Measurements from ENCODE around the gene RNF146. TPM values are rescaled to one million over a fixed set of nuclear protein-coding genes. Genes with fewer than 3 reads are reported as not detected.

The RNF146 gene
- total and polyA plus RNA-seq, 5 donors from 2014 or later = 7.9 to 17.5 (median 14.0) TPM

DNA sequence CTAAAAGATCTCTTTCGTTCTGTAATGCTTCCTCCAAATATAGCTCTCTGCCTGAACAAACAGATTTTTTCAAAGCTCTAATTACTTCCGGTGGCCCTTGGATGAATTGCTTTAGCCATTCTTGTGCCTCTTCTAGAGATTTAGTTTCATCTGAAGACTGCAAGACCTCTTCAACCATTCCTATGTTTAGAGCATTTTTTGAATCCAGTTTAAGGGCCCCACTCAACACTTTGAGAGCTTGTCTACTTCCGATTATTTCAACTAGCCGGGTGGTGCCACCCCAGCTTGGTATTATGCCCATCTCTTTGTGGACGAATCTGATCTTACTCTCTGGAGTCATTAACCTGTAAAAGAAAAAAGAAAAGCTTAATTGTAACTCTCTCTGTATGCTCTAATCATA lies 23.3 kb downstream of the RNF146 start:
- Histone ChIP-seq H3K4me1 (ENCODE audit: control insufficient read depth, insufficient read depth, low read length, poor library complexity, severe bottlenecking) (peaks cover 9% of the 10 kb centered on the region), H3K9me3 (ENCODE audit: control insufficient read depth in 2 of 2, low read length in 2 of 2) (no peaks in the 10 kb centered on the region), H3K4me3 (ENCODE audit: low read depth, low read length) (no peak overlapping the region), H3K27me3 (ENCODE audit: control insufficient read depth, insufficient read depth, low read length) (no peaks in the 10 kb centered on the region), H3K36me3 (ENCODE audit: control insufficient read depth, insufficient read depth, low read length) (peaks cover 32% of the 10 kb centered on the region), H3K27ac (ENCODE audit: insufficient read depth, low read length, poor library complexity, severe bottlenecking) (no peak overlapping the region)
- no peak for DNase-seq
- peaks cover 32 to 48% (median 45%) of the 10 kb centered on the region in 4 donors for H3K4me1 Mint-ChIP-seq
- no peak for ATAC-seq (ENCODE audit: low read depth in 2 of 2)
- peaks cover 33% of the 10 kb centered on the region for H3K36me3 Mint-ChIP-seq
- H3K27me3 Mint-ChIP-seq = no peaks in the 10 kb centered on the region
- peaks cover 0 to 2% (median 0%) of the 10 kb centered on the region in 7 donors for H3K9me3 Mint-ChIP-seq
- no peak overlapping the region for H3K4me3 Mint-ChIP-seq
- peak overlapping the region in 1 of 3 donors; percentile 6 for H3K27ac Mint-ChIP-seq

GRCh38 chr6:127290391-127291265 lies 24.0 kb downstream of the RNF146 start:
- peak in 1 of 3 donors; percentile 4 for DNase-seq
- Histone ChIP-seq H3K4me1 (ENCODE audit: control insufficient read depth, insufficient read depth, low read length, poor library complexity, severe bottlenecking) (peaks cover 9% of the 10 kb centered on the region), H3K36me3 (ENCODE audit: control insufficient read depth, insufficient read depth, low read length) (peaks cover 32% of the 10 kb centered on the region), H3K27me3 (ENCODE audit: control insufficient read depth, insufficient read depth, low read length) (no peaks in the 10 kb centered on the region), H3K27ac (ENCODE audit: insufficient read depth, low read length, poor library complexity, severe bottlenecking) (no peak overlapping the region), H3K9me3 (ENCODE audit: control insufficient read depth in 2 of 2, low read length in 2 of 2) (no peaks in the 10 kb centered on the region), H3K4me3 (ENCODE audit: low read depth, low read length) (peak overlapping the region; percentile 71)
- Mint-ChIP-seq H3K27ac (peak overlapping the region; percentile 27 to 83 (median 80)), H3K4me3 (peak overlapping the region in 3 of 4 donors; percentile 32 to 70 (median 69)), H3K4me1 (peaks cover 28 to 45% (median 42%) of the 10 kb centered on the region in 4 donors), H3K27me3 (no peaks in the 10 kb centered on the region), H3K9me3 (peaks cover 0 to 2% (median 0%) of the 10 kb centered on the region in 7 donors), H3K36me3 (peaks cover 31% of the 10 kb centered on the region)
- ATAC-seq (ENCODE audit: low read depth in 2 of 2) = no peak

GRCh38 chr6:127291495-127291894 lies 24.8 kb downstream of the RNF146 start:
- H3K9me3 Mint-ChIP-seq = peaks cover 0 to 2% (median 0%) of the 10 kb centered on the region in 7 donors
- peaks cover 9% of the 10 kb centered on the region for H3K4me1 ChIP-seq (ENCODE audit: control insufficient read depth, insufficient read depth, low read length, poor library complexity, severe bottlenecking)
- H3K9me3 ChIP-seq (ENCODE audit: control insufficient read depth in 2 of 2, low read length in 2 of 2) = no peaks in the 10 kb centered on the region
- H3K27ac ChIP-seq (ENCODE audit: insufficient read depth, low read length, poor library complexity, severe bottlenecking) = no peak overlapping the region
- H3K4me3 Mint-ChIP-seq = peak overlapping the region in 3 of 4 donors; percentile 69 to 70 (median 70)
- peaks cover 23% of the 10 kb centered on the region for H3K36me3 Mint-ChIP-seq
- DNase-seq (peak in 1 of 3 donors; percentile 54), ATAC-seq (ENCODE audit: low read depth in 2 of 2) (peak in 1 of 2 donors; percentile 56)
- no peaks in the 10 kb centered on the region for H3K27me3 Mint-ChIP-seq
- H3K36me3 ChIP-seq (ENCODE audit: control insufficient read depth, insufficient read depth, low read length) = peaks cover 31% of the 10 kb centered on the region
- no peaks in the 10 kb centered on the region for H3K27me3 ChIP-seq (ENCODE audit: control insufficient read depth, insufficient read depth, low read length)
- peak overlapping the region; percentile 27 to 83 (median 80) for H3K27ac Mint-ChIP-seq
- H3K4me1 Mint-ChIP-seq = peaks cover 24 to 43% (median 37%) of the 10 kb centered on the region in 4 donors
- peak overlapping the region; percentile 71 for H3K4me3 ChIP-seq (ENCODE audit: low read depth, low read length)

DNA sequence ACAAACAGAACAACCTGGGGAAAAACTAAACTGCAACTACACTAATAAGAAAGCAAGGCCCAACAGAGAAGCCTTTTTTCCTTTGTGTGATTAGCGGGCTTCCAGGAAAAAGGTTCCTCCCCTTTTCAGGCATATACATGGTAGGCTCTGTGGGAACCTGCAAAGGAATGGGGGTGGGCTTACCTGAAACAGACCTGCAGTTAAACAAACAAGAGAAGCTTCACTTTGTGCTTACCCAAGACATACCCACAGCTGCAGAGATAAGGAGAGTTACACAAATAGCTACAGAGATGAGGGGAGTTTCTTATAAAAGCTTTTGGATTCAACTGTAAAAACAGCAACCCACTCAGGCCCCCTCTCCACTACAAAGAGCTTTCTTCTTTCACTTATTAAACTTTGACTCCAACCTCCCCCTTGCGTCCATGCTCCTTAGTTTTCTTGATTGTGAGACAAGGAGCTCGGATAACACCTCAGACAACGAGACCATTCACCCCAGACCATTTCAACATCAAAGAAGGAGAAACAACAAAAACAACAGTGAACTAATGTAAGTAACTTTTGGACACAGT lies 30.9 kb downstream of the RNF146 start:
- no peak overlapping the region for H3K4me3 ChIP-seq (ENCODE audit: low read depth, low read length)
- no peak for ATAC-seq (ENCODE audit: low read depth in 2 of 2)
- Mint-ChIP-seq H3K4me1 (peaks cover 18 to 23% (median 22%) of the 10 kb centered on the region in 4 donors), H3K4me3 (no peak overlapping the region), H3K36me3 (peaks cover 10% of the 10 kb centered on the region), H3K27me3 (no peaks in the 10 kb centered on the region), H3K27ac (peak overlapping the region in 2 of 3 donors; percentile 4 to 48), H3K9me3 (no peaks in the 10 kb centered on the region)
- H3K36me3 ChIP-seq (ENCODE audit: control insufficient read depth, insufficient read depth, low read length) = peaks cover 8% of the 10 kb centered on the region
- peaks cover 8% of the 10 kb centered on the region for H3K4me1 ChIP-seq (ENCODE audit: control insufficient read depth, insufficient read depth, low read length, poor library complexity, severe bottlenecking)
- no peaks in the 10 kb centered on the region for H3K27me3 ChIP-seq (ENCODE audit: control insufficient read depth, insufficient read depth, low read length)
- no peaks in the 10 kb centered on the region for H3K9me3 ChIP-seq (ENCODE audit: control insufficient read depth in 2 of 2, low read length in 2 of 2)
- DNase-seq = no peak
- H3K27ac ChIP-seq (ENCODE audit: insufficient read depth, low read length, poor library complexity, severe bottlenecking) = no peak overlapping the region

- DNase-seq = no peak
- Mint-ChIP-seq H3K4me1 (peaks cover 17 to 23% (median 20%) of the 10 kb centered on the region in 4 donors), H3K36me3 (peaks cover 10% of the 10 kb centered on the region), H3K27me3 (no peaks in the 10 kb centered on the region), H3K27ac (no peak overlapping the region), H3K9me3 (no peaks in the 10 kb centered on the region), H3K4me3 (no peak overlapping the region)
- no peak for ATAC-seq (ENCODE audit: low read depth in 2 of 2)
- no peak overlapping the region for H3K4me3 ChIP-seq (ENCODE audit: low read depth, low read length)
- peaks cover 8% of the 10 kb centered on the region for H3K36me3 ChIP-seq (ENCODE audit: control insufficient read depth, insufficient read depth, low read length)
- H3K4me1 ChIP-seq (ENCODE audit: control insufficient read depth, insufficient read depth, low read length, poor library complexity, severe bottlenecking) = peaks cover 10% of the 10 kb centered on the region
- H3K27ac ChIP-seq (ENCODE audit: insufficient read depth, low read length, poor library complexity, severe bottlenecking) = peak overlapping the region; percentile 14
- no peaks in the 10 kb centered on the region for H3K9me3 ChIP-seq (ENCODE audit: control insufficient read depth in 2 of 2, low read length in 2 of 2)
- no peaks in the 10 kb centered on the region for H3K27me3 ChIP-seq (ENCODE audit: control insufficient read depth, insufficient read depth, low read length)
Observed at GRCh38 chr6:127298475-127298874, 31.8 kb downstream of the RNF146 start.

- DNase-seq (no peak), ATAC-seq (ENCODE audit: low read depth in 2 of 2) (no peak)
- Mint-ChIP-seq H3K4me1 (peaks cover 17 to 28% (median 24%) of the 10 kb centered on the region in 4 donors), H3K9me3 (no peaks in the 10 kb centered on the region), H3K27me3 (no peaks in the 10 kb centered on the region), H3K27ac (no peak overlapping the region), H3K4me3 (no peak overlapping the region), H3K36me3 (peaks cover 5% of the 10 kb centered on the region)
- H3K27me3 ChIP-seq (ENCODE audit: control insufficient read depth, insufficient read depth, low read length) = no peaks in the 10 kb centered on the region
- H3K36me3 ChIP-seq (ENCODE audit: control insufficient read depth, insufficient read depth, low read length) = peaks cover 14% of the 10 kb centered on the region
- no peak overlapping the region for H3K27ac ChIP-seq (ENCODE audit: insufficient read depth, low read length, poor library complexity, severe bottlenecking)
- H3K4me1 ChIP-seq (ENCODE audit: control insufficient read depth, insufficient read depth, low read length, poor library complexity, severe bottlenecking) = peaks cover 10% of the 10 kb centered on the region
- no peak overlapping the region for H3K4me3 ChIP-seq (ENCODE audit: low read depth, low read length)
- H3K9me3 ChIP-seq (ENCODE audit: control insufficient read depth in 2 of 2, low read length in 2 of 2) = no peaks in the 10 kb centered on the region
Observed at GRCh38 chr6:127299522-127300240, 33.0 kb downstream of the RNF146 start.

GRCh38 chr6:127300411-127300810 lies 33.7 kb downstream of the RNF146 start:
- no peak overlapping the region for H3K27ac ChIP-seq (ENCODE audit: insufficient read depth, low read length, poor library complexity, severe bottlenecking)
- Mint-ChIP-seq H3K4me1 (peaks cover 23 to 36% (median 32%) of the 10 kb centered on the region in 4 donors), H3K9me3 (no peaks in the 10 kb centered on the region), H3K27ac (no peak overlapping the region), H3K4me3 (no peak overlapping the region), H3K27me3 (no peaks in the 10 kb centered on the region), H3K36me3 (peaks cover 4% of the 10 kb centered on the region)
- no peak for ATAC-seq (ENCODE audit: low read depth in 2 of 2)
- H3K27me3 ChIP-seq (ENCODE audit: control insufficient read depth, insufficient read depth, low read length) = no peaks in the 10 kb centered on the region
- H3K4me1 ChIP-seq (ENCODE audit: control insufficient read depth, insufficient read depth, low read length, poor library complexity, severe bottlenecking) = peaks cover 10% of the 10 kb centered on the region
- no peaks in the 10 kb centered on the region for H3K9me3 ChIP-seq (ENCODE audit: control insufficient read depth in 2 of 2, low read length in 2 of 2)
- DNase-seq = no peak
- no peak overlapping the region for H3K4me3 ChIP-seq (ENCODE audit: low read depth, low read length)
- peaks cover 14% of the 10 kb centered on the region for H3K36me3 ChIP-seq (ENCODE audit: control insufficient read depth, insufficient read depth, low read length)

All from CD4-positive, CD25-positive, alpha-beta regulatory T cell (primary cell).